ENCODE measurements around the gene RAD1. TPM values are rescaled to one million over a fixed set of nuclear protein-coding genes. Genes with fewer than 3 reads are reported as not detected.

Gene RAD1
- total and polyA plus RNA-seq, 12 donors = 10.5 to 42.2 (median 24.5) TPM

- peaks cover 0 to 24% of the 10 kb centered on the region in 2 donors for H3K4me1 ChIP-seq (replicated peaks in 1 of 2)
- H3K4me3 ChIP-seq = peak within 1 kb of the TSS; percentile 78 to 95 (median 80)
These were observed 13.9 kb upstream of the RAD1 start, which contains the start of gene DNAJC21 for GRCh38 chr5:34929134-34929719. DNAJC21 (plus strand) TSS chr5:34929559; CDS start chr5:34929820, 261 bp downstream.

GRCh38 chr5:34928267-34928666, 13.0 kb upstream of the RAD1 start:
- H3K36me3 ChIP-seq (replicated peaks in 1 of 2) = peaks cover 0 to 36% of the 10 kb centered on the region in 2 donors
- H3K9me3 ChIP-seq (replicated peaks in 1 of 3) = no peaks in the 10 kb centered on the region
- TF ChIP-seq CTCF (IDR thresholded peaks at IDR 0.05) (no peak), POLR2A (IDR thresholded peaks at IDR 0.05) (no peak)
- no peak for DNase-seq
- intact Hi-C loops (cut with DNase I) = no loop called here
- H3K4me1 ChIP-seq (replicated peaks in 1 of 2) = peaks cover 0 to 32% of the 10 kb centered on the region in 2 donors
- 78 to 94% (median 92%) methylated on average over 5 of the region's 5 CpGs for WGBS, 4 donors
- no peak overlapping the region for H3K4me3 ChIP-seq
- H3K27me3 ChIP-seq = no peaks in the 10 kb centered on the region
- no peak overlapping the region for H3K27ac ChIP-seq

More at GRCh38 chr5:34929134-34929719, 13.9 kb upstream of the RAD1 start, which contains the start of gene DNAJC21:
- H3K36me3 ChIP-seq (replicated peaks in 1 of 2) = peaks cover 0 to 26% of the 10 kb centered on the region in 2 donors
- 0 to 1% (median 1%) methylated on average over 31 to 63 of the region's 63 CpGs for WGBS, 4 donors
- no peaks in the 10 kb centered on the region for H3K27me3 ChIP-seq
- peak within 1 kb of the TSS; percentile 80 to 97 (median 97) for H3K27ac ChIP-seq
- DNase-seq = peak; percentile 97 to 99 (median 98)
- TF ChIP-seq CTCF (IDR thresholded peaks at IDR 0.05) (no peak), POLR2A (IDR thresholded peaks at IDR 0.05) (peak; percentile 43 to 58)
- intact Hi-C loops (cut with DNase I) = no loop called here
- H3K9me3 ChIP-seq (replicated peaks in 1 of 3) = no peaks in the 10 kb centered on the region

- Histone ChIP-seq H3K4me3 (no peak overlapping the region), H3K36me3 (replicated peaks in 1 of 2) (peaks cover 0 to 41% of the 10 kb centered on the region in 2 donors), H3K4me1 (replicated peaks in 1 of 2) (peaks cover 0 to 32% of the 10 kb centered on the region in 2 donors), H3K27ac (no peak overlapping the region), H3K9me3 (replicated peaks in 1 of 3) (no peaks in the 10 kb centered on the region), H3K27me3 (no peaks in the 10 kb centered on the region)
- 93 to 99% (median 97%) methylated on average over 4 to 5 of the region's 5 CpGs for WGBS, 4 donors
- DNase-seq = no peak
- intact Hi-C loops (cut with DNase I) = no loop called here
- TF ChIP-seq POLR2A (IDR thresholded peaks at IDR 0.05) = no peak
- no peak for TF ChIP-seq CTCF (IDR thresholded peaks at IDR 0.05)
These were observed 12.5 kb upstream of the RAD1 start for GRCh38 chr5:34927785-34928184.

- TF ChIP-seq POLR2A (IDR thresholded peaks at IDR 0.05) (no peak), CTCF (IDR thresholded peaks at IDR 0.05) (no peak)
- WGBS, 4 donors = 89 to 95% (median 93%) methylated on average over 3 of the region's 3 CpGs
- Histone ChIP-seq H3K27ac (no peak overlapping the region), H3K36me3 (replicated peaks in 1 of 2) (peaks cover 0 to 54% of the 10 kb centered on the region in 2 donors), H3K4me1 (replicated peaks in 1 of 2) (peaks cover 0 to 26% of the 10 kb centered on the region in 2 donors), H3K27me3 (no peaks in the 10 kb centered on the region), H3K9me3 (replicated peaks in 1 of 3) (no peaks in the 10 kb centered on the region), H3K4me3 (no peak overlapping the region)
- intact Hi-C loops (cut with DNase I) = no loop called here
- DNase-seq = no peak
These were observed 11.1 kb upstream of the RAD1 start for GRCh38 chr5:34926318-34926888.

Measured in adrenal gland (tissue), 12 donors.